Measurements from ENCODE around the gene MSMB. TPM values are rescaled to one million over a fixed set of nuclear protein-coding genes. Genes with fewer than 3 reads are reported as not detected.
"Not testable (repeated sequence)": the region's sequence is repeated elsewhere in the genome, so short reads cannot be mapped to it uniquely, and the experiment has no call there.

MSMB gene
- total RNA-seq, 1 donor from 2014 or later = 5.6 TPM

DNA sequence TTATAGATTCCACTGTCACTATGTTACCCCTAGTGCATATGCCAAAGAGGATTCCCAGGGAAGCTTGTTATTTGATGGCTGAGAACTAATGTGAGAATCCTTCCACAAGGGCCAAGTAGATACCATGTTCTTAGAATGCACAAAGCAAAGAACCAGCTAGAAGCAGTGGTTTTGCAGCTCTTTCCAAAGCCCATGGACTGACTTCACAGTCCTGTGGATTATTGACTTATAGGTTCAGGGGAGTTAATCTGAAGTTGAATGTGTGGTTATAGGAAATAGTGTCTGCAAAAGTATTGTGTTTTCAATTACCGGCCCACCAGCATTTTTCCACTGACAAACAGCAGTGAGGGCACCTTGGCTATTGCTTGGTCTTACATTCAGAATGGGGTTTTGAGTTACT is 45.5 kb downstream of the MSMB start:
- no peaks in the 10 kb centered on the region for H3K9me3 Mint-ChIP-seq
- H3K36me3 Mint-ChIP-seq = peaks cover 44% of the 10 kb centered on the region
- H3K4me3 Mint-ChIP-seq = no peak overlapping the region
- H3K27ac Mint-ChIP-seq = no peak overlapping the region
- H3K27me3 Mint-ChIP-seq = no peaks in the 10 kb centered on the region
- no peak for DNase-seq (ENCODE audit: extremely low spot score, unreplicated experiment)
- TF ChIP-seq, protein P1, sequence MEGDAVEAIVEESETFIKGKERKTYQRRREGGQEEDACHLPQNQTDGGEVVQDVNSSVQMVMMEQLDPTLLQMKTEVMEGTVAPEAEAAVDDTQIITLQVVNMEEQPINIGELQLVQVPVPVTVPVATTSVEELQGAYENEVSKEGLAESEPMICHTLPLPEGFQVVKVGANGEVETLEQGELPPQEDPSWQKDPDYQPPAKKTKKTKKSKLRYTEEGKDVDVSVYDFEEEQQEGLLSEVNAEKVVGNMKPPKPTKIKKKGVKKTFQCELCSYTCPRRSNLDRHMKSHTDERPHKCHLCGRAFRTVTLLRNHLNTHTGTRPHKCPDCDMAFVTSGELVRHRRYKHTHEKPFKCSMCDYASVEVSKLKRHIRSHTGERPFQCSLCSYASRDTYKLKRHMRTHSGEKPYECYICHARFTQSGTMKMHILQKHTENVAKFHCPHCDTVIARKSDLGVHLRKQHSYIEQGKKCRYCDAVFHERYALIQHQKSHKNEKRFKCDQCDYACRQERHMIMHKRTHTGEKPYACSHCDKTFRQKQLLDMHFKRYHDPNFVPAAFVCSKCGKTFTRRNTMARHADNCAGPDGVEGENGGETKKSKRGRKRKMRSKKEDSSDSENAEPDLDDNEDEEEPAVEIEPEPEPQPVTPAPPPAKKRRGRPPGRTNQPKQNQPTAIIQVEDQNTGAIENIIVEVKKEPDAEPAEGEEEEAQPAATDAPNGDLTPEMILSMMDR (conservative IDR thresholded peaks at IDR 0.05) = no peak
- no peaks in the 10 kb centered on the region for H3K4me1 Mint-ChIP-seq (ENCODE audit: unreplicated experiment)

DNA sequence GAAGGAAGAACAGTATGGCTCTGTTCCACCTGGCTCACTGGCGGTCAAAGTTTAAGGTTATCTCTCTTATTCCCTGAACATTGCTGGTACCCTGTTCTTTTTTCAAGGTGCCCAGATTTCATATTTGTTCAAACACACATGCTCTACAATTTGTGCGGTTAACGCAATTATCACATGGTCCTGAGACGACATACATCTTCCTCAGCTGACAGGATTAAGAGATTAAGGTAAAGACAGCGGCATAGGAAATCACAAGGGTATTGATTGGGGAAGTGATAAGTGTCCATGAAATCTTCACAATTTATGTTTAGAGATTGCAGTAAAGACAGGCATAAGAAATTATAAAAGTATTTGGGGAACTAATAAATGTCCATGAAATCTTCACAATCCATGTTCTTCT is 46.1 kb downstream of the MSMB start:
- not testable (repeated sequence) for H3K4me1 Mint-ChIP-seq (ENCODE audit: unreplicated experiment); H3K4me3 Mint-ChIP-seq; H3K27ac Mint-ChIP-seq; H3K27me3 Mint-ChIP-seq; H3K9me3 Mint-ChIP-seq; DNase-seq (ENCODE audit: extremely low spot score, unreplicated experiment)
- peaks cover 44% of the 10 kb centered on the region for H3K36me3 Mint-ChIP-seq

DNA sequence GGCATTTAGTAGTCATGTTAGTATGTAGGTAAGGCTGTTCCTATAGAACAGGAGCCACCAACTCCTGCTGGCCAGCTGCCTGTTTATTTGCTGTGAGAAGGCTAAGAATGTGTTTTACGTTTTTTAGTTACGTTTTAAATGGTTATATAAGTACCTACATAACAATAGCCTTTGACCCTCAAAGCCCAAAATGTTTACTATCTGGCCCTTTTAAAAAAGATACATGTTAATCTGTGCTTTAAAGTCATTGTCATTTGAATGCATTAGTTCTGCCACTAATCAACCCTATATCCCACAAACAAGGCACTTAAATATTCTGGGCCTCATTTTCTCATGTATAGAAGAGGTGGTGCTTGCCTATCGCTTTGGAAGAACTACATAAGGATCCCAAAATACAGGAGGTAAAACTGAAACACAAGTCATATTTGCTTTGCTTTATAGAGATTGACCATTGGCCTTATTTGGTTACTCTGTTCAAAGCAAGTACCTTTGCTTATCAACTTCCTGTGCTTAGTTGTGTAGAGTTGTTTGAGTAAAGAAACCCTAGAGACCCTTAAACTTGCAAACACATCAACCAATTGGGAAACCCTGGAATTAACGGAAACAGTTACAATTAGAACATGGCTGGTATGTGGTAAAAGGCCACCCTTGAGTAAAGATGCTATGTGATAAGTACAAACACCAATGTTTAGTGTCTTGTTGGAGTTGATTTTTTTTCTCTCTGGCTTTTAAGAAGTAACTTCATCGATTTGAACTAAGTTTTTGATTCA is 47.9 kb downstream of the MSMB start:
- no peak for DNase-seq (ENCODE audit: extremely low spot score, unreplicated experiment)
- TF ChIP-seq, protein P1 (conservative IDR thresholded peaks at IDR 0.05) = no peak
- peaks cover 44% of the 10 kb centered on the region for H3K36me3 Mint-ChIP-seq
- no peak overlapping the region for H3K4me3 Mint-ChIP-seq
- no peaks in the 10 kb centered on the region for H3K27me3 Mint-ChIP-seq
- H3K9me3 Mint-ChIP-seq = no peaks in the 10 kb centered on the region
- H3K4me1 Mint-ChIP-seq (ENCODE audit: unreplicated experiment) = no peaks in the 10 kb centered on the region
- no peak overlapping the region for H3K27ac Mint-ChIP-seq

DNA sequence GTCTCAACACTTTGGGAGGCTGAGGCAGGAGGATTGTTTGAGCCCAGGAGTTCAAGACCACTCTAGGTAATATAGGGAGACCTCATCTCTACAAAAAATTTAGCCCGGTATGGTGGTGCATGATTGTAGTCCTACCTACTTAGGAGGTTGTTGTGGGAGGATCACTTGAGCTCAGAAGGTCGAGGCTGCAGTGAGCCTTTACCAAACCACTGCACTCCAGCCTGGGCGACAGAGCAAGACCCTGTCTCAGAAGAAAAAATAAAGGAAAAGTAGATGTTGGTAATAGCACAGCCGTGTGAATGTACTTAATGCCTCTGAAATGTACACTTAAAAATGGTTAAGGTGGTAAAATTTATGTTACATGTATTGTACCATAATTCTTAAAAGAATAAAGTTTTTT is 48.5 kb downstream of the MSMB start:
- Mint-ChIP-seq H3K27ac (no peak overlapping the region), H3K4me1 (ENCODE audit: unreplicated experiment) (no peaks in the 10 kb centered on the region), H3K27me3 (no peaks in the 10 kb centered on the region), H3K9me3 (no peaks in the 10 kb centered on the region), H3K36me3 (peaks cover 45% of the 10 kb centered on the region), H3K4me3 (no peak overlapping the region)
- DNase-seq (ENCODE audit: extremely low spot score, unreplicated experiment) = no peak
- TF ChIP-seq, protein P1 (conservative IDR thresholded peaks at IDR 0.05) = no peak

DNA sequence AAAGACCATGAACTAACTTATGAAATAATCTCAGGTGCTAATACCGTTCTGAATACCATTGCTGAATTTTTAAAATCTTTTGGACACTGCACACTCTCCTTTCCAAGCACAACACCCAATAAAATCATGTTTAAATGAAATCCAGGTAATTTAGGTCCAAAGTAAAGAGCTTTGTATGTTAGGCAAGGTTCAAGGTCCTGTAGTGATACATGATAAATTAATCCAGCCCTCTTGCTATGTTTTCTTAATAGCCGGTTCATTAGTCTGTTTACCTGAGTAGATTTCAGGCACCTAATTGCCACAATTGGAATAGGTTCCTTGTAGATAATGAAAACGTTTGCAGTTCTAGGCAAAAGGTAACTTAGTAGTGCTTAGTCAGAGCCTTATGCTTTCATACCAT is 60.5 kb downstream of the MSMB start:
- not testable (repeated sequence) for H3K27ac Mint-ChIP-seq

DNA sequence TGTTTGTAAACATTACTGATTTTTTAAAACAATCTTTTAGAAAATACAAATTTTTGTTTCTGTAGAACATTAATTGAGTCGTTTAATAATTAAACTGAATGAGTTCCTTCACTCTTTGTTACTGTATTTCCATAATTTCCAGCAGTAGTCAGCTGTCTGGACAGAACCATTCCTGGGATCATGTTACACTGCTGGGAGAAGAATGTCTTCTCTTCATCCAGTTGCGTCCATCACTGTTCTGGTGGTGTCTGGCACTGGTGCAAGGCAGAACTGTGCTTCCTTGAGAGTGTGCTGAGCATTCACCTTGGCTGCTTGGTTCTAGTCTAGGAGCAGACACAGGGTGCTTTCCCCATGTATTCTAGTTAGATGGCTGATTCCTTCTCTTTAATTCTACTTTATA is 61.6 kb downstream of the MSMB start:
- H3K4me3 Mint-ChIP-seq; H3K27me3 Mint-ChIP-seq; H3K4me1 Mint-ChIP-seq (ENCODE audit: unreplicated experiment); H3K27ac Mint-ChIP-seq; DNase-seq (ENCODE audit: extremely low spot score, unreplicated experiment); H3K36me3 Mint-ChIP-seq; H3K9me3 Mint-ChIP-seq: not testable (repeated sequence)

More for the DNA sequence above, 60.5 kb downstream of the MSMB start:
- not testable (repeated sequence) for H3K27me3 Mint-ChIP-seq; H3K36me3 Mint-ChIP-seq; H3K4me3 Mint-ChIP-seq; H3K9me3 Mint-ChIP-seq; DNase-seq (ENCODE audit: extremely low spot score, unreplicated experiment); H3K4me1 Mint-ChIP-seq (ENCODE audit: unreplicated experiment)

DNA sequence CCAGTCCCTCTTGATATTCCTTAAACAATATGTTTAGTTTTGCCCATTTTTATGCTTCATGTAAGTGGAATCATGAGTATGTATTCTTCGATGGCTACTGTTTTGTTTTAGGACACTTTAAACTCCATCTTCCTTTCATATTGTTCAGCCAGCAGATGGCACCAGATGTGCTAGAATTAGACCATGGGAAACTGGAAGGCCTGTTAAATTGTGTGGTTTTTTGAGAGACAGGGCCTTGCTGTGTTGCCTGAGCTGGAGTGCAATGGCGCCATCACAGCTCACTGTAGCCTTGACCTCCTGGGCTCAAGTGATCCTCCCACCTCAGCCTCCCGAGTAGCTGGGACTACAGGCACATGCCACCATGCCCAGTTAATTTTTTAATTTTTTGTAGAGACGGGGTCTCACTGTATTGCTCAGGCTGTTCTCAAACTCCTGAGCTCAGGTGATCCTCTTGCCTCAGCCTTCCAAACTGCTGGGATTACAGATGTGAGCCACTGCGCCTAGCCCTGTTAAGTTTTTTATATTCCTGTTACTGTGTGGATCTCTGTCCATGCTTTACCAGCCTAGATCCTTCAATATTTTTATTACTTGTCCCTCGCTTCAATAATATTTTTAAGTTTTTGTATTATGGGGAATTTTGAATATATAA is 62.4 kb downstream of the MSMB start:
- H3K36me3 Mint-ChIP-seq; DNase-seq (ENCODE audit: extremely low spot score, unreplicated experiment); H3K27me3 Mint-ChIP-seq; H3K4me1 Mint-ChIP-seq (ENCODE audit: unreplicated experiment); H3K27ac Mint-ChIP-seq; H3K4me3 Mint-ChIP-seq; H3K9me3 Mint-ChIP-seq: not testable (repeated sequence)
- TF ChIP-seq, protein P1 (conservative IDR thresholded peaks at IDR 0.05) = peak; percentile 65

All from type B pancreatic cell (in vitro differentiated cells).